Progenitor cell of endocrine pancreas (in vitro differentiated cells): ENCODE measurements around the gene SPARCL1. TPM values are rescaled to one million over a fixed set of nuclear protein-coding genes. Genes with fewer than 3 reads are reported as not detected.

Experiments used
- DNase-seq: peaks from one replicate; pipeline ENCODE4 v3.0.0; 2021; ENCODE audit warnings: low spot score; ENCODE audit not compliant: unreplicated experiment
- H3K27ac Mint-ChIP-seq: 2 replicates; pipeline ENCODE4 v1.8.0; 2021; ENCODE audit warnings: mild to moderate bottlenecking, moderate library complexity, mixed read lengths
- H3K27me3 Mint-ChIP-seq: 2 replicates; pipeline ENCODE4 v1.8.0; 2021; ENCODE audit warnings: mixed read lengths
- H3K36me3 Mint-ChIP-seq: 2 replicates; pipeline ENCODE4 v1.8.0; 2022; ENCODE audit warnings: mixed read lengths; ENCODE audit not compliant: insufficient read depth
- H3K4me1 Mint-ChIP-seq: 2 replicates; pipeline ENCODE4 v1.8.0; 2021; ENCODE audit warnings: low read depth, mixed read lengths
- H3K4me3 Mint-ChIP-seq: 2 replicates; pipeline ENCODE4 v1.8.0; 2021; ENCODE audit warnings: low read depth, mild to moderate bottlenecking, moderate library complexity, mixed read lengths
- H3K9me3 Mint-ChIP-seq: 2 replicates; pipeline ENCODE4 v1.8.0; 2021; ENCODE audit warnings: low read depth, mixed read lengths
- total RNA-seq: library from RNA; stranded (reverse); gene quantifications from 2 replicates; pipeline ENCODE4 v1.2.1, GENCODE V29; 2021
- TF ChIP-seq, protein P1 (sequence below): fragments of 200-600 bp; sonication (generic); IDR thresholded peaks from one replicate; pipeline ENCODE4 v1.5.0; 2021; ENCODE audit warnings: antibody characterized with exemption, mild to moderate bottlenecking; ENCODE audit not compliant: unreplicated experiment

Gene SPARCL1
- total RNA-seq, 1 donor from 2014 or later = 0.41 TPM

DNA sequence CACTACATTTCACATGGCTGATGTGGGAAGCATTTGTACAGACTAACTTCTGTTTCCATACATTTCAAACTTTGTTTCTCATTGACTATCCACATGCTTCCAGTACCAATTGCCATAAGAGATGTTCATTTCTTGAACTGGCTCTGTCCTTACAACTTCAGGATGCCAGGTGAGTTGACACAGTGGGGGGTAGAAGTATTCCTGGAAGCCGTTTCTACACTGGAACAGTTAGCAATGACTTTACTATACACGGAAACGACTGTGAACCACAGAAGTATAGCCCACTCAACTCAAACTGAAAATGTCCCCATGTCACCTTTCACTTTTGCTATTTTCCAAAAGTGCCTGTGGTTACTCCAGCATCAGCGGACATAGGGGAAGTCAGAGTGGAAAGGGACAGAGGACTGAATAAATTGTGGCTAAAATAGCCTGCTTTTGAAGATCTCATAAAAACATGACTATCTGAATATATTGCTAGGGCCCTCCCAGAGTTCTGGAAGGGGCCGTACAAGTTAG, 41.2 kb upstream of the SPARCL1 start:
- H3K27ac Mint-ChIP-seq = no peak overlapping the region
- no peak for DNase-seq
- TF ChIP-seq, protein P1, sequence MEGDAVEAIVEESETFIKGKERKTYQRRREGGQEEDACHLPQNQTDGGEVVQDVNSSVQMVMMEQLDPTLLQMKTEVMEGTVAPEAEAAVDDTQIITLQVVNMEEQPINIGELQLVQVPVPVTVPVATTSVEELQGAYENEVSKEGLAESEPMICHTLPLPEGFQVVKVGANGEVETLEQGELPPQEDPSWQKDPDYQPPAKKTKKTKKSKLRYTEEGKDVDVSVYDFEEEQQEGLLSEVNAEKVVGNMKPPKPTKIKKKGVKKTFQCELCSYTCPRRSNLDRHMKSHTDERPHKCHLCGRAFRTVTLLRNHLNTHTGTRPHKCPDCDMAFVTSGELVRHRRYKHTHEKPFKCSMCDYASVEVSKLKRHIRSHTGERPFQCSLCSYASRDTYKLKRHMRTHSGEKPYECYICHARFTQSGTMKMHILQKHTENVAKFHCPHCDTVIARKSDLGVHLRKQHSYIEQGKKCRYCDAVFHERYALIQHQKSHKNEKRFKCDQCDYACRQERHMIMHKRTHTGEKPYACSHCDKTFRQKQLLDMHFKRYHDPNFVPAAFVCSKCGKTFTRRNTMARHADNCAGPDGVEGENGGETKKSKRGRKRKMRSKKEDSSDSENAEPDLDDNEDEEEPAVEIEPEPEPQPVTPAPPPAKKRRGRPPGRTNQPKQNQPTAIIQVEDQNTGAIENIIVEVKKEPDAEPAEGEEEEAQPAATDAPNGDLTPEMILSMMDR = no peak
- H3K4me1 Mint-ChIP-seq = peaks cover 15% of the 10 kb centered on the region
- no peaks in the 10 kb centered on the region for H3K36me3 Mint-ChIP-seq
- H3K27me3 Mint-ChIP-seq = no peaks in the 10 kb centered on the region
- H3K4me3 Mint-ChIP-seq = no peak overlapping the region
- no peaks in the 10 kb centered on the region for H3K9me3 Mint-ChIP-seq

DNA sequence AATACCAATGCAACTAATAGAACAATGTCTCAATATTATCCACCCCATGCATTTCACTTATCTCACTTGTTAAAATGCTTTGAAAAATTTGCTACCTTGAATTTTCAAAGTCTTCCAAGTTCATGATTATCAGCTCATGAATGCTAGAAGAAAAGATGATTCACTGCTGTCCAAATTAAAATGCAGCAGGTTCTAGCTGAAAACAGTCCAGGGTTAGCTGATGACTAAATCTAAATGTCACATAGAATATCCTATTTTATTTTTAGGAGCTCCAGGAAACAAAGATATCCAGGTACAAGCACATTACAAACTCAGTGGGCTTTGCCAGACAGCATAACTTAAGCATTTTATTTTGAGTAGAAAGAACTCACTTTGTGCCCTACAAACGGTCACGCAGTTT, 38.0 kb upstream of the SPARCL1 start:
- TF ChIP-seq, protein P1 = no peak
- H3K27ac Mint-ChIP-seq = no peak overlapping the region
- no peak overlapping the region for H3K4me3 Mint-ChIP-seq
- no peaks in the 10 kb centered on the region for H3K9me3 Mint-ChIP-seq
- no peaks in the 10 kb centered on the region for H3K27me3 Mint-ChIP-seq
- H3K4me1 Mint-ChIP-seq = peaks cover 16% of the 10 kb centered on the region
- no peaks in the 10 kb centered on the region for H3K36me3 Mint-ChIP-seq
- no peak for DNase-seq

DNA sequence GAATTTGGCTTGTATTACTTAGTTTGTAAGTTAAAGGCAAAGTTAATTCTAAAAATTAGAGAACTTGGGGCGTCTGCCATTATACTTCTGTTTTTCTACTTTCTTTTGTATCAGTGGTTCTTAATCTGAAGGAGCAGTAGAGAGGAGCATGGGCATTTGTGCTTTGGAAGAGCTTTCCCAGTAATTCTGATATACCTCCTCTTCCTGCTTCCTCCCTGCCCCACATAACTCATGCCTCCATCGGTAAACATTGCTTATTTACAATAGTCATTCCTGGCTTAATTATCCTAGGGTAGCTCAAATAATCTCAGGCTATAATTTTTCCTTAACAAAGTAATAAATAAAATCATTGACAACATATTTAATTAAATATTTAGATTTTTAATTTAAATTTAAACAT, 37.1 kb upstream of the SPARCL1 start:
- DNase-seq = no peak
- H3K9me3 Mint-ChIP-seq = no peaks in the 10 kb centered on the region
- peaks cover 16% of the 10 kb centered on the region for H3K4me1 Mint-ChIP-seq
- H3K36me3 Mint-ChIP-seq = no peaks in the 10 kb centered on the region
- TF ChIP-seq, protein P1 = no peak
- no peaks in the 10 kb centered on the region for H3K27me3 Mint-ChIP-seq
- no peak overlapping the region for H3K27ac Mint-ChIP-seq
- no peak overlapping the region for H3K4me3 Mint-ChIP-seq

DNA sequence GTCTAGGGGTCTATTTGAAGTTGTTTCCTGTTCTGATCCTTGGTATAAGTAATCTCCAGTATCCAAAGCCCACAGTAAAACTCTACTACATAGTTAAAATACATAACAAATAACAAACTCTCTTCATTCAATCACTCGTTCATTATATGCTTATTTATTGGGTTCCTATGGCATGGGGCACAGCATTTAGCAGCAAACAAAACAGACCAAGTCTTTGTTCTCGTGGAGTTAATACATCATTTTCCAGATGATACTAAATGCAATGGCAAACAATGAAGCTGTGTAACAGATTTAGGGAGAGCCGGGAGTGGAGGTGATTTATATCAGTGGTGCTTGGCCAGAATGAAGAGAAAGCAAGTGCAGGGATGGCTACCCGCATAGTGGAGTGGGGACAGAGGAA, 36.6 kb upstream of the SPARCL1 start:
- no peak for DNase-seq
- Mint-ChIP-seq H3K27ac (no peak overlapping the region), H3K4me3 (no peak overlapping the region), H3K4me1 (peaks cover 16% of the 10 kb centered on the region), H3K27me3 (no peaks in the 10 kb centered on the region), H3K9me3 (no peaks in the 10 kb centered on the region), H3K36me3 (no peaks in the 10 kb centered on the region)
- TF ChIP-seq, protein P1 = no peak

DNA sequence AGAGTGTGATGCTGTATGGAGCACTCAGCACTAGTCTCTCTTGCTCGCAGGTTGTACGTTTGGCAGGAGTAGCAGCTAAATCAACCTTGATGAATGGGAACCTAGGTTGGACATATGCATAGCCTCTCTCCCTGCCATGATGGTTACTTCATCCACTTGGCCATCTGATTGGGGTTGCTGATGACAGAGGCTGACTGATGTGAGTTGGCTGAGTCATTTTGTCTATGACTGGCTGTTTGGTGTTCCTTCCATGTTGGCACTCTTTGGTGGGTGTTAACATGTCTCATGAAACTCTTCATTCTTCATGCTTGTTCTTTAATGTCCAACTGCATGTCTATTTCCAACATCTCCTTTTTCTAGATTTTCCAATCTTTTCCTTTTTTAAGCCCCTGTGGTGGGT, 31.6 kb upstream of the SPARCL1 start:
- DNase-seq = no peak
- TF ChIP-seq, protein P1 = no peak
- Mint-ChIP-seq H3K36me3 (no peaks in the 10 kb centered on the region), H3K4me3 (no peak overlapping the region), H3K9me3 (no peaks in the 10 kb centered on the region), H3K27me3 (no peaks in the 10 kb centered on the region), H3K4me1 (peaks cover 4% of the 10 kb centered on the region), H3K27ac (no peak overlapping the region)
